GM21619 (cell line): ENCODE results near the gene FADS2.

Source experiments
- ATAC-seq: cut with Tn5 transposase; IDR thresholded peaks from one replicate; pipeline ENCODE4 v1.9.1; 2021; ENCODE audit not compliant: unreplicated experiment

FADS2 gene

DNA sequence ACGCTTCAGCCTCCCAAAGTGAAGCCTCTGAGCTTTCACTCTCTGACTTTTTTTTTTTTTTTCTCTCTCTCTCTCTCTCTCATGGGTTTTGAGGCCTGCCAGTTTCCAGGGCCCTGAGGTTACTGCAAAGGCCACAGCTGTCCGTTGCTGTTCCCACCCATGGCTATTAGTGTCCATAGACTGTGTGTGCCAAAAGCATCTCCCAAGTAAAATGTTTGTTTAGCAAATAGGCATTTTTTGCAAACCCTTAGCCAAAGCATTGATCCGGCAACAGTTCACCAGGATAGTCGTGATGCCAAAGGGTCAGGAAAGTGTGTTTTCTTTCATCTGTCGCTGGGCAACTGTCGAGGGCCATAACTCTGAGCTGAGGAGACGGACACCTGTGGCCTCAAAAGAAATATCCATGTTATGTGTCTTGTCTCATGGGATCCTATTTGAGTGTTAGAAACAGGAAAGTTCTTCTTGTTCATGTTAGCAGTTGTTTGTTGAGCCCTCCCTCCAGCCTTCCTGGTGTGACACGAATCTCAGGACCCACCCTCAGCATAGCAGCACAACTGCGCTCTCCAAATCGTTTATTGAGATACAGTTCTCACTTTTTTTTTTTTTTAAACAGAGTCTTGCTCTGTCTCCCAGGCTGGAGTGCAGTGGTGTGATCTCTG, 18.4 kb downstream of the FADS2 start:
- ATAC-seq, result no peak

DNA sequence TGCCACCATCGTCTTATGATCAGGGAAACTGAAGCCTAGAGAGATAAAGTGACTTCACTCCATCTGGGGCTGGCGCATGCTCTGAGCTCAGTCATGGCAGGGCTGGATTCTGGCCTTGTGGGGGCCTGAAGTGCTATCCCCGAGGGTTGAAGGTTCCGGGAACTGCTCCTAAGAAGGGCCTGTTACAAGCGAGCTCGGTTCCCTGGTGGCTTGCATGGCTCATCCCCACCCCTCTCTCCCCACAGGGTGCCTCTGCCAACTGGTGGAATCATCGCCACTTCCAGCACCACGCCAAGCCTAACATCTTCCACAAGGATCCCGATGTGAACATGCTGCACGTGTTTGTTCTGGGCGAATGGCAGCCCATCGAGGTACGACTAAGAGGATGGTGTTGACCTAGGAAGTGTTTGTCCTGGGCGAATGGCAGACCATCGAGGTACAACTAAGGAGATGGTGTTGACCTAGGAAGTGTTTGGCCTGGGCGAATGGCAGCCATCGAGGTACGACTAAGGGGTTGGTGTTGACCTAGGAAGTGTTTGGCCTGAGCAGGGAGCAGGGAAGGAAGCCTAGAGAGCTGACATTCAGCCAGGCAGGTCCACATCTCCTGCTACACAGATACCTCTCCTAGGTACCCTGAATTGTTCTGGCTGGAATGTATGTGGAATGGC, 19.9 kb downstream of the FADS2 start:
- no peak for ATAC-seq

DNA sequence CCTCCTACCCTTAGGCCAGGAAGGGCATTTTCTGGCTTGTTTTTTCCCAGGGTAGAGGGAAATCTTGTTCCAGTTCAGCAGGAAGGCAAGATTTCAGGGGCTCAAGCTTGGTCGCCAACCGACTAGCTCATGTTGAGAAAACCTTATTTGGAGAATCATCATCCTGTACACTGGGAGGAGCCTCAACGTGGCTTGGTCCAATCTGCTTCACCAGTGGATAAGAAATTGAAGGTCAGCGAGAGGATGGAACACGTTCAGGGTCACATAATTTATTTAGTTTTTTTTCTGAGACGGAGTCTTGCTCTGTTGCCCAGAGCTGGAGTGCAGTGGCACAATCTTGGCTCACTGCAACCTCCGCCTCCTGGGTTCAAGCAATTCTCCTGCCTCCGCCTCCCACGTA, 20.5 kb downstream of the FADS2 start:
- ATAC-seq, result no peak

DNA sequence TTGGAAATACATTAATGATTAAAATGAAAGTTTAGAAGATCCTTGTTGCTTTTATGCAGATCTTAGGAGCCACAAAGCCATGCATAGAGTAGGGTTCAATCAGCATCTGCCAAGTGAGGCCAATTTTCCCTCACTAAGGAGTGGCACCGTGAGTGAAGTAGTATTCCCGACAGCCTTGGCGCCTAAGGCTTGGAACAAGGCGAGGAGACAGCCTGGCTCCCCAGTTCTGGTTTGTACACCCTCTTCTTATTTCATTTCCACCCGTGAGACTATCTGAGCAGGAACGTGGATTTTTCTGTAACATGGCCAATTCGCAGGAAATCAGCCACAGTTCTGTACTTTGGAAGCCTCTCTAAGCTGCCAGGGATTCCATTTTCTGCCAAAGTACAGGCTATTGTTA, 22.6 kb downstream of the FADS2 start:
- no peak for ATAC-seq

DNA sequence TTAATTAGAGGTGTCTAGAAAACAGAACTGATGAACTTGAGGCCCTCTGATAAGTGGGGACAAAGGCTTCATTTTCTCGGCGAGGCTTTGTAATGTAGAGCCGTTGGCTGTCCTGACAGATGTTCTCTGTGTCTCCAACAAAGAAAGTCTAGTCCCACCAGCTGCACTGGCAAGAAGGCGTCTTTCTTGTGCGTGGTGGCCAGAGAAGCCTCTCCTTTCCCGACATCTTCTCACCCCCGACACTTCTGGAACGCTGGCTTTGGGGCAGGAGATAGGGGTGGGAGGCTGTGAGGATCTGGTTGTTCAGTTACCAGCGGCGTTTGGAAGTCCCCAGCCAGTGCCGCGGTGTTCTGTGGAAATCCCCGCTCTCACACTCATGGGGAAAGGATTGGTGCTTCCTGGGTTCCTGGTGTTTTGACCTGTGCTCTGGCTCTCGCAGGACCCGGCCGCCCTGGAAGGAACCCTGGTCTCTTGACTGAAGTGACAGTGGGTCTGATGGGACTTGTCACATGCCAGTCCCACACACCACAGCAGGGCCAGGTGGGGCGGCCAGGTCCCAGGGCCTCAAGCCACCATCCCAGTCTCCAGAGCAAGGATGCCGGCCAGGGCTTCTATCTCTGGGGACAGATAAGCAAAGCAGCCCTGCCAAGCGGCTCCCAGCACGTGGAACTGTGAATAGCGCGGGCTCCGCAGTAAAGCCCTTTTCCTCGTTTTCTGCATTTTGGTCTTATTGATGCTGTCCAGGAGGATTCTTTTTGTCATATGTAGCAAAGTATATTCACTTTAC, 23.2 kb downstream of the FADS2 start:
- ATAC-seq, result no peak

DNA sequence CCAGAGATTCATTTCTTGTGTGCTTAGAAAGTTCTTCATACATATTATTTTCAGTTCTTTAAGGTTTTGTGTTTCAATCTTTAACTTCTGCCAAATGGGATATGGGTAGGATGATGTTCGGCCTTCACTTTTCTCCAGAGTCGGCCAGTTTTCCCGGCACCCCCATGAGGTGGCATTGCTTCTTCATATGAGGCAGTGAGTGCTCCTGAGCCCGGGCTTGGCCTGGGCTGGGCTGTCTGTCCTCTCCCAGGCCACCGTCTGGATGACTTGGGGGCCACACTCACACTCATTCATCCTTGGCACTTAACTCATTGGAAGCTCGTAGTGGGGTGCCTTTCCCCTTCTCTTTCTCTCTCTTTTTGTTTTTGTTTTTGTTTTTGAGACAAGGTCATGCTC, 23.8 kb downstream of the FADS2 start:
- ATAC-seq, result no peak

DNA sequence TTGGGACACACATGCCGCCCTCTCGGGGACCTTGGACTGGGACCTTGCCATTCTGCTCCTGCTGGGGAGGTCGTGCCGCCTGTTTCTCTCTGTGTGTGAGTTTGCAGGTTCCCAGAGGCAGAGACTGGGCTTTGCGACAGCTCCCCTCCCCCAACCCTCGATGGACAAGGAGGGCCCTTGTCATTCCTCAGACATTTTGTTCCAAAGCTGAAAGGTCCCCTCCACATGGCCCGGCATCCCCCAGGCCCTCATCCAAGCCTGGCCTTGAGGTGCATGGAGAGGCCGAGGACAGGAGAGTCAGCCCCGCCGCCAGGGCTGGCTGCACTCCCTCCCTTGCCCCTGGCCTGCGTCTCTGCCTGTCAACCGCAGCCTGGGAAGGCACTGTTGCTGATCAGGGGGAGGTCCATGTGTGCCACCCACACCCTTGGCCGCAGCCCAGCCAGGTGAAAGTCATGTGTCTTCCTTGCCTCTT, 25.6 kb downstream of the FADS2 start:
- no peak for ATAC-seq

DNA sequence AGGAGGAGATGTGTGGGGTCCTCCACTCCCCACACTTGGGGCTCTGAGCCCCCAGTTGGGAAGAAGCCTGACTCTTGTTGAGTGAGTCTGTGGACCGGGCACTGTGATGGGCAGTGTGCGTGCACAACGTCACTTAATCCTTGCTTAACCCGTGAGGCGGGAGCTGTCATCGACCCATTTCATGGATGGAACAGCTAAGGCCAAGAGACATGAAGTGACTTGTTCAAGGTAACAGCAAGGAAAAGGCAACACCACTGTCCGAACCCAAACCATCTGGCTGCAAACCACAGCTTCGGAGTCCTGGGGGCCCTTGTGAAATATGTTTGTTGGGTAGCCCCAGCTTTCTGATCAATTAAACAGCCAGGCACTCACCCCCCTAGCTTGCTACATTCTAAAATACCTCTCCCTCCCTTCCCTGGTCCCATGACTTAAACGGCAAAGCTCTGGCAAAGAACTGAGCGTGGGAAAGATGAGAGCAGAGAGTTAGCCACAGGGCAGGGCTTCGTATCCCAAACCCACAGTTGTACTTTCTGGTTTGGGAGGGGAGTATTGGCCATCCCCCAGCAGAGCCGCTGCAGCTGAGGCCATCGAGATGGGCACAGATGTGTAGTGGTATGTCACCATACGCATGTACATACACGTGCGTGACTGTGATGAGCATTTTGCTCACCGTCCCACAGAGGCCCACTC, 26.3 kb downstream of the FADS2 start:
- no peak for ATAC-seq

DNA sequence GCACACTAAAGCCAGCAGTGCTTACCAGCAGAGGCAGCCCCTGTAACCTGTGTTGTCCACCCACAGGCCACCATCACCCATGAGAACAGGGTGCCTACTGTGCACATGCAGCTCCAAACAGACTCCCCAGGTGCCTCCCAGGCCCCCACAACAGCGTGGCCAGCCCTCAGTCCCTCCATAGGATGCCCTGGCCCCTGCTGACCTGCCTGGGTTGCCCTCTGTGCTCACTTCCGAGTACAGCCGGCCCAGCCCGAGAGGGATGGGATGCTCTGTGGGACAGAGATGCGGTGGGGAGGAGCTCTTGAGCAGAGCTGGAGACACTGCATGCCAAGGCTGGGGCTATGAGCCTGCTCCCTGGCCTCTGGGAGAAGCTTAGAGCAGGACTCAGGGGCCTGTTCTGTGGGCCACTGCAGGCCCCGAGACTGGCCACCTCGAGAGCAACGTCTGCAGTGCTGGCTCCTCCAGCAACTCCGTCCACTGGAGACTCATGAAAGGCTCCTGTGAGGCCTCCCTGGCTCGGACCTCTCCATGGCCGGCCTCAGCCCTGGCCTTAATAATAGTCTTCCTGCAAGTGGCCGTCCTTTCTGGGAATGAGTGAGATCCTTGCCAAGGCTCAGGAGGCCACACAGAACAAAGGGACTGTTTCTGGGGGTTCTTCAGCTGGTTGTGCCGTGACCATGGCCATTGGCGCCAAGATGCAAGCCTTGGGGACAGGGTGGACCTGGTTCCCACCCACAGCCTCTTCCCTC, 27.0 kb downstream of the FADS2 start:
- ATAC-seq, result no peak

DNA sequence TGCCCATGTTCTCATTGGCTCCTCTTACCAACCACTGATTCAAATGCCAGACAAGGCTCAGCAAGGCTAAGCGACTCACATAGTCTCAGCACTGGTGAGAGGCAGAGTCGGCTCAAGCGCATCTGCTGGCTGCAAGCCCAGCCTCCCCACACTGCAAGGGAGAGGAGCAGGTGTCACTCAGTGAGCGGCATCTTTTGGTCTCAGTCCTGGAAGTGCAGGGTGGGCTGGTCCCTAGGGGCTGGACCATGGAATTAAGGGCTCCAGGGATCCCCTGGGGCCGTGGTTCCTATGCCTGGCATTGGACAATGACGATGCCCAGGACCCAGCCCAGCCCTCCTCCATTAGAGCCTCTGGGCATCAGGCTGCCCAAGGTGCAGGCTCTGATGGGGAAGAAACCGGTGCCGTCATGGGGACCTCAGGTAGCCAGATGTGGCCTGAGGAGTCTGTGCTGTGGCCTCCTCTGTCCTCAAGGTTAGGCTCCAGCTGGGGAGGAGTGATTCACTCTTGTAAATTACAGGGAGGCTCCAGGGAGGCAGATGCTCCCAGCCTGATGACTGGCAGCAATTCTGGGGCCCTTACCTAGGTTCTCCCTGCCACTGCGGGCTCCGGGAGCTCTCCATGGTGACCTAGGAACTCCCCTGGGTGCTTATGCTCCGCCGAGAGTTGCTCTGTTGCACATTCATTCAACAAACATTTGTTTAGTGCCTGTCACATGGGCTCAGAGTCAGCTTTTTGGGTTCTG, 28.0 kb downstream of the FADS2 start:
- no peak for ATAC-seq

DNA sequence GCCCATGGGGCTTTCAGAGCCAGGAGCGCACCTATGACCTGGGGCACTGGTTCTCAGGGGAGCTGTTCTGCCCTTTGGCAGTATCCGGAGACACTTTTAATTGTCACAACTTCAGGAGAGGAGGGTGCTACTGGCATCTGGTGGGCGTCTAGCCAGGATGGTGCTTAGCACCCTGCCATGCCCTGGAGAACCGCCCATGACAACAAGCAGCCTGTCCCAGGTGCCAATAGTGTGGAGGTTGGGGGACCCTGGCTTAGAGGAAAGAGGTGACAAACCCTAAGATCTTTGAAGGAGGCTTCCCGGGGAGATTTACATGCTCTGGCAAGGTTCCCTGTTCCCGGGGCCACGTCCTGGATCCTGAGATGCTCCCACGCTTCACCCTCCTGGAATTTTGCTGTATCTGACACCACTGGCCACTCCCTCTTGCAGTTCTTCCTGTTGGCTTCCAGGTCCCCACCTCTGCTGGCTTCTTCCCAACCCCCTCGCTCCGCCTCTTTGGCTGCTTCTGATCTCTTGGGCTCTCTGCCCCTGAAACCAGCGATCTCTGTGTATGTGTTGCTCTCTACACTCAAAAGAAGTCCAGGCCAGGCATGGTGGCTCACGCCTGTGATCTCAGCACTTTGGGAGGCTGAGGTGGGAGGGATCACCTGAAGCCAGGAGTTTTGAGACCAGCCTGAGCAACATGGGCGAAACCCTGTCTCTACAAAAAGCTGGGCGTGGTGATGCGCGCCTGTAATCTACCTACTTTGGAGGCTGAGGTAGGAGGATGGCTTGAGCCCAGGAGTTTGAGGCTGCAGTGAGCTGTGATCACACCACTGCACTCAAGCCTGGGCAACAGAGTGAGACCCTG, 32.2 kb downstream of the FADS2 start:
- ATAC-seq, result no peak

DNA sequence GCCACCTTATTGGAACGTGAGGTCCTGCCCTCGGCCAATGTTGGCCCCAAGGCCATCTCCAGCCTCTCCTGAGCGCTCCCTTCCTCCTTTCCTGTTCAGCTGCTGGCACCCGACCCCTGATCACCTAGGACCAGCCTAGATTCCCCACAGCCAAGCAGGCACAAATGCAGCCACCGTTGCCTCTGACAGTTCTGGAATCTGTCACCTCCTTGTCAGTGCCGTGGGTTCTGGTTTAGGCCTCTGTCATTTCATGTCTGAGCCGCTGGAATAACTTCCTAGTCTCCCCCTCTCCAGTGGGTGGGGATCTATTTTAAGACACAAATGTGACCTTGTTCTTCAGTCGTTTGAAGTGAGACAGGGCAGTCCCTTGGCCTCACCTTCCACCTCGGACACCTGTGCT, 33.5 kb downstream of the FADS2 start:
- no peak for ATAC-seq

DNA sequence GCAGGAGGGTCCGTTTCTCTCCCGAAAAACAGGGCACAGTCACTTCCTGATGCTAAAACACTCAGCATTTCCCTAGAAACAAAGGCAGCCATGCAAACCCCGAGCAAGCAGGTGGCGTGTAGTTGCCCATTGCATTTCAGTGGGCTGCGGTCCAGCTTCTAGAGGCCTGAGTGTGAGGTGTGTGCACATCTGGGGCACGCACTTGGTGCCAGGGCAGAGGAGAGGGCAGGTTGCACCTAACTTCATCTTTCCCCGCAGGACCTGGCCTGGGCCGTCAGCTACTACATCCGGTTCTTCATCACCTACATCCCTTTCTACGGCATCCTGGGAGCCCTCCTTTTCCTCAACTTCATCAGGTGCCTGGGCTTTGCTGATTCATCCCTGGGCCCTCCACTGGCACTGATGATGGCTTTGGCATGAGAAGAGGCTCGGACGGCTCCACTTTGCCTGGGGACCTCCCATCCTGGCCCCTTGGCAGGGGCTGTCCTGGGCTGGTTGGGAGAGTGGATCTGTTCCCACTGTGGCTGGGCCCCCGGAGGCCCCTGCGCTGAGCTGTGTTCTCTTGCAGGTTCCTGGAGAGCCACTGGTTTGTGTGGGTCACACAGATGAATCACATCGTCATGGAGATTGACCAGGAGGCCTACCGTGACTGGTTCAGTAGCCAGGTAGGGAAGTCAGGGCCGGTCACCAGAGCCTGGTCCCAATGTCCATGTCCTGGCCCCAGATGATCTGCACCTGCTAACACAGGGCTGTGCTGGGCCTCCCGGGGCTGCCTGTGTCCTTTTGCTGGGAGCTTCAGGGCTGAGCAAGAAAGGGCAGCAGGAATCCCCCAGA, 34.8 kb downstream of the FADS2 start:
- no peak for ATAC-seq

DNA sequence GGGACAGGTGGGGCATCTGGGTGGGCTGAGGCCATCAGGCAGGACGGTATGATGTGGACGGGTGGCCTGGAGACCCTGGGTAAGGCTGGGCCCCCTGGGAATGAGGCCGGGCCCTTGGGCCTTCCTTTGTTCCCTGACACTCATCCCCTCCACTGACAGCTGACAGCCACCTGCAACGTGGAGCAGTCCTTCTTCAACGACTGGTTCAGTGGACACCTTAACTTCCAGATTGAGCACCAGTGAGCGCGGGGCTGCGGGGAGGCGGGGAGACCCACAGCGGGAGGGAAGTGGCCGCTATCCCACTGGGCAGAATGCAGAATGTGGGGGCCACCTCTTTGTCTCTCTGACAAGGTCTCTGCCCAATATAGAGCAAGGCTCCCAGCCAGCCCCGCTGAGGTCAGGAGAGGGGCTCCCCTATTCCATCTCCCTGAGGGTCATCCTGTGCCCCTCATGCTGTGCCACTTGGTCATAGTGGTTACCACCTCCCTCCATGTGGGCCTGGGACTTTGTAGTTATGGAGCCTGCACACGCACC, 35.5 kb downstream of the FADS2 start:
- no peak for ATAC-seq

DNA sequence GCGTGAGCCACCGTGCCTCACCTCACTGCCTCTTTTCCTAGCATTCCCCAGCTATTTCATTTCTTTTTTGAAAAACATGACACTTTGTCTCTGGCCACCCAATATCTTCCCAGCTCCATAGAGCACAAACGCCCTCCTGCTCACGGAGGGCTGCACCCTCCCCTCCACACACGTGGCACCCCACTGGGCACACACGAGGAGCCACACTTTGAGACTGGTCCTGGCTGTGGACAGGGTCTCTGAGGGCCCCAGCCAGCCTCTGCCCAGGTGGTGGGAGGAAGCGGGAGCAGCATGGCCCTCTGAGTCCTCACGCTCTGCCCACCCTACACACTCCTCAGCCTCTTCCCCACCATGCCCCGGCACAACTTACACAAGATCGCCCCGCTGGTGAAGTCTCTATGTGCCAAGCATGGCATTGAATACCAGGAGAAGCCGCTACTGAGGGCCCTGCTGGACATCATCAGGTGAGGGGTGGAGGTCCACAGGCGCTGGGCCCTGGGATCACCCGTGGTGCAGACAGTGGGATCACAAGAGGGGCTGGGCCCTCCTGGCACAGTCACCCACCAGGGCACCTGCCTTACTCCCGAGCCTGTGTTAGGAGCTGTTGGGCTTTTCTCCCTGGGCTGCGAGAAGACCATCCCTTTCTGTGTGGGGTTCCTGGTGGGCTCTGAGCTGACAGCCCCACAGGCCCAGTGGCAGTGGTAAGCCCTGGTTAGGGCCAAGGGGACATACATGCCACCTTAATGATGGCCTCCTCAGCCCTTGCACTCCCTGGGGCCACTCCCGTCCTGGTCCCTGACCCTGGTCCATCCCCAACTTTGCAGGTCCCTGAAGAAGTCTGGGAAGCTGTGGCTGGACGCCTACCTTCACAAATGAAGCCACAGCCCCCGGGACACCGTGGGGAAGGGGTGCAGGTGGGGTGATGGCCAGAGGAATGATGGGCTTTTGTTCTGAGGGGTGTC, 37.0 kb downstream of the FADS2 start:
- no peak for ATAC-seq

DNA sequence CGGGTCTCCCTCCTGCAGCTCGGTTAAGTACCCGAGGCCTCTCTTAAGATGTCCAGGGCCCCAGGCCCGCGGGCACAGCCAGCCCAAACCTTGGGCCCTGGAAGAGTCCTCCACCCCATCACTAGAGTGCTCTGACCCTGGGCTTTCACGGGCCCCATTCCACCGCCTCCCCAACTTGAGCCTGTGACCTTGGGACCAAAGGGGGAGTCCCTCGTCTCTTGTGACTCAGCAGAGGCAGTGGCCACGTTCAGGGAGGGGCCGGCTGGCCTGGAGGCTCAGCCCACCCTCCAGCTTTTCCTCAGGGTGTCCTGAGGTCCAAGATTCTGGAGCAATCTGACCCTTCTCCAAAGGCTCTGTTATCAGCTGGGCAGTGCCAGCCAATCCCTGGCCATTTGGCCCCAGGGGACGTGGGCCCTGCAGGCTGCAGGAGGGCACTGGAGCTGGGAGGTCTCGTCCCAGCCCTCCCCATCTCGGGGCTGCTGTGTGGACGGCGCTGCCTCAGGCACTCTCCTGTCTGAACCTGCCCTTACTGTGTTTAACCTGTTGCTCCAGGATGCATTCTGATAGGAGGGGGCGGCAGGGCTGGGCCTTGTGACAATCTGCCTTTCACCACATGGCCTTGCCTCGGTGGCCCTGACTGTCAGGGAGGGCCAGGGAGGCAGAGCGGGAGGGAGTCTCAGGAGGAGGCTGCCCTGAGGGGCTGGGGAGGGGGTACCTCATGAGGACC, 38.3 kb downstream of the FADS2 start:
- ATAC-seq, result no peak
